Erythroblast (primary cell): Measurements from ENCODE around the gene ZNF433.
"Not testable (repeated sequence)": the region's sequence is repeated elsewhere in the genome, so short reads cannot be mapped to it uniquely, and the experiment has no call there.

Experiments used
- DNase-seq, 2 experiments: peaks; one replicate each; lab custom pipeline; 2025; lab: John Stamatoyannopoulos, UW
- GATA1 ChIP-seq: IDR thresholded peaks from 2 replicates; pipeline ENCODE4 v1.6.1; 2011; ENCODE audit warnings: low read depth, mild to moderate bottlenecking, control low read depth, low read length, moderate library complexity
- POLR2A ChIP-seq: IDR thresholded peaks from 2 replicates; pipeline ENCODE4 v1.6.1; 2011; ENCODE audit warnings: mild to moderate bottlenecking, low read length

The ZNF433 gene

DNA sequence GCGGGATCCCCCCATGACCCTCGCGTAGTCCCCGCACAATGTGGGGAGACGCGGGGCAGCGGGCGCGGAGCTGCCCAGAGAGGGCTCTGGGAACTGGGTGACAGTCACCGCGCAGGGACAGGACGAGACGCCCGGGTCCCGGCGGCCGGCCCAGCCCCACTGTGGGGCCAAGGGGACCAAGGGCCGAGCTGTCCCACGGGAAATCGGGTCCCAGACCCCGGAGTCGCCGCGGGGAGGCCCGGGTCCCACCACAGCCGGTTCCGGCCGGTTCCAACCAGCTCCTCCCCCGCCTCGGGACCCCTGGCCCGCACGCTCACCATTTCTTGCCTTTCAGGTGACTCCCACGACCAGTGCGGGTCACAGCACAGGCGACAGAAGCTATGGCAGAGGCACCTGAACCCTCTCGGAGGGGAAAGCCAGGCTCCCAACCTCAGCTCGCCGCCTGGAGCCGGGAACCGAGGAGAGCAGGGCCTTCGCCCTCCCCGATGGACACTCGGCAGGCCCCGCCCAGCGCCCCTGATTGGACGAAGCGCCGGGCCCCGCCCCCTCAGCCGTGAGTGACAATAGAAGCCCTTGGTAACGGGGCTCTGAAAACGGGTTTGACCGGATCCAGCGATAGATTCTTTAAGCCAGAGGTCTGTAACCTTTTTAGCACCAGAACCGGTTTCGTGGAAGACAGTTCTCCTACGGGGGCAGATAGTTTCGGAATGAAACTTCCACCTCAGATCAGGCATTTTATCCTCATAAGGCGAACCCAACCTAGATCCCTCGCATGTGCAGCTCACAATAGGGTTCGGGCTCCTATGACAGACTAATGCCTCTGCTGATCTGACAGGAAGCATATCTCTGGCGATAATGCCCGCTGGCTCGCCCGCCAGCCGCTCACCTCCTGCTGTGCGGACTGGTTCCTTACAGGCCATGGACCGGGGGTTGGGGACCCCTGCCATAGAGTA is at the start of gene ZNF433:
Gene ZNF433 (minus strand): TSS at position 460 of the 953 bp plus-strand sequence. CDS start 140 bp downstream, at position 320.
- peak; percentile 92 for DNase-seq
- TF ChIP-seq GATA1 (no peak), POLR2A (peak; percentile 83)

DNA sequence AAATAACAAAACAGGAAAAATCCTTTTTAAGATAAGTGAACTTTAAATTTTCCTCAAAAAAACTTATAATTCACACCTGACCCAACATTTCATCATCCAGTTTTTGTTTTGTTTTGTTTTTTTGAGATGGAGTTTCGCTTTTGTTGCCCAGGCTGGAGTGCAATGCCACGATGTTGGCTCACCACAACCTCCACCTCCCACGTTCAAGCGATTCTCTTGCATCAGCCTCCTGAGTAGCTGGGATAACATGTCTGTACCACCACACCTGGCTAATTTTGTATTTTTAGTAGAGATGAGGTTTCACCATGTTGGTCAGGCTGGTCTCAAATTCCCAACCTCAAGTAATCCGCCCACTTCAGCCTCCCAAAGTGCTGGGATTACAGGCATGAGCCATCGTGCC is 47.9 kb upstream of the ZNF433 start:
- not testable (repeated sequence) for DNase-seq

DNA sequence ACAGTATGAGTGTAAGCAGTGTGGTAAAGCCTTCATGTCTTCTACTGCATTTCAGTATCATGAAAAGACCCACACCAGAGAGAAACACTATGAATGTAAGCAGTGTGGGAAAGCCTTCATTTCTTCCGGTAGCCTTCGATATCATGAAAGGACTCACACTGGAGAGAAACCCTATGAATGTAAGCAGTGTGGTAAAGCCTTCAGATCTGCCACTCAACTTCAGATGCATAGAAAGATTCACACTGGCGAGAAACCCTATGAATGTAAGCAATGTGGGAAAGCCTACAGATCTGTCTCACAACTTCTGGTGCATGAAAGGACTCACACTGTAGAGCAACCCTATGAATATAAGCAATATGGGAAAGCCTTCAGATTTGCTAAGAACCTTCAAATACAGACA is 41.9 kb upstream of the ZNF433 start:
- no peak for DNase-seq
- no peak for TF ChIP-seq GATA1
- TF ChIP-seq POLR2A = no peak

DNA sequence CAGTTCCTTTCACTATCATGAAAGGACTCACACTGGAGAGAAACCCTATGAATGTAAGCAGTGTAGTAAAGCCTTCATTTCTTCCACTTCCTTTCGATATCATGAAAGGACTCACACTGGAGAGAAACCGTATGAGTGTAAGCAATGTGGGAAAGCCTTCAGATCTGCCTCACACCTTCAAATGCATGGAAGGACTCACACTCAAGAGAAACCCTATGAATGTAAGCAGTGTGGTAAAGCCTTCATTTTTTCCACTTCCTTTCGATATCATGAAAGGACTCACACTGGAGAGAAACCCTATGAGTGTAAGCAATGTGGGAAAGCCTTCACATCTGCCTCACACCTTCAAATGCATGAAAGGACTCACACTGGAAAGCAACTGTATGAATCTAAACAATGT is 40.9 kb upstream of the ZNF433 start:
- DNase-seq = not testable (repeated sequence)

DNA sequence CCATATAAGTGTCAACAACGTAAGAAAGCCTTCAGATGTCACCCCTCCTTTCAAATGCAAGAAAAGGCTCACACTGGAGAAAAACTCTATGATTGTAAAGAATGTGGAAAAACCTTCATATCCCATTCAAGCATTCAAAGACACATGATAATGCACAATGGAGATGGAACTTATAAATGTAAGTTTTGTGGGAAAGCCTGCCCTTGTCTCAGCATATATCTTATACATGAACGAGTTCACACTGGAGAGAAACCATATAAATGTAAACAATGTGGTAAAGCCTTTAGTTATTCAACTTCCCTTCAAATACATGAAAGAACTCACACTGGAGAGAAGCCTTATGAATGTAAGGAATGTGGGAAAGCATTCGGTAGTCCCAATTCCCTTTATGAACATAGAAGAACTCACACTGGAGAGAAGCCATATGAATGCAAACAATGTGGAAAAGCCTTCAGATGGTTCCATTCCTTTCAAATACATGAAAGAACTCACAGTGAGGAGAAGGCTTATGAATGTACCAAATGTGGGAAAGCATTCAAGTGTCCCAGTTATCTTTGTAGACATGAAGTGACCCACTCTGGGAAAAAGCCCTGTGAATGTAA is 40.2 kb upstream of the ZNF433 start:
- DNase-seq = peak; percentile 12 to 27
- TF ChIP-seq POLR2A = no peak
- TF ChIP-seq GATA1 = no peak

DNA sequence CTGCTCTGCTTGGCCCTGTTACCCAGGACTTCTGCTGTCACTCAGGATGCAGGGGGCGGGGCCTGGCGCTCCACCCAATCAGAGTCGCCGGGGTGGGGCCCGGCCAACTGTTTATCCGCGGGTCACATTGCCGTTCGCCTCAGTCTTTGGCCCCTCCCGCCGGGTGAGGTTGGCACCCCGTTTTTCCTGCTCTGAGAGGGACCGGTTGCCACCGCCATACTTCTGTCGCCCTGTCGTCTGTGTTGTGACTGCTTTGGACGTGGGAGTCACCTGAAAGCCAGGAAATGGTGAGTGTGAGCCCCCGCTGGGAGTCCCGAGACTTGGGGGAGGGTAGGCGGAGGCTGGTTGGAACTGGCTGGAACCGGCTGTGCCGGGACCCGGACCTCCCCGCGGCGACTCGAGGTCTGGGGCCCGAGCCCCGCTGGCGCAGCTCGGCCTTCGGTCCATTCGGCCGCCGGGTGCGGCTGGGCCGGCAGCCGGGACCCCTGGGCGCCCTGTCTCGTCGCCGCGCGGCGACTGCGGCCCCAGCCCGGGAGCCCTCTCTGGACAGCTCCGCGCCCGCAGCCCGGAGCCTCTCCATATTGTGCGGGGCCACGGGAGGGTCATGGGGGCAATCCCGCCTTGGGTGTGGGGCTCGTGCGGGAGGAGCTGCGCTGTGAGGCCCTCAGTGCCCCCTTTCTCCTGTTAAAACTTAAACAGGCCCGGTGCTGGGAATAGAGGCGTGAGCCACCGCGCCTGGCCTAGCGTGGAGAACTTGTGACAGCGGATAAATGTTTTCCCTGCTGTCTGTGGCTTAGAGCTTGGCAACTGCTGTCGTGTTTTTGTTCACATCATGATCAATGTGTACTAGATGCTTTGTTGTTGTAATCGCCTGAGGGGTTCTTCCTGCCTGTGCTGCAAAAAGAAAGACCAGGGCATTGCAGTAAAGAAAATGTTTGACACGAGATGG is 29.4 kb upstream of the ZNF433 start, which contains the start of gene ZNF844:
Gene ZNF844 (plus strand): TSS at position 142 of the 949 bp plus-strand sequence. CDS start 143 bp downstream, at position 285.
- peak; percentile 89 to 91 for DNase-seq
- TF ChIP-seq GATA1 (no peak), POLR2A (peak; percentile 89)

DNA sequence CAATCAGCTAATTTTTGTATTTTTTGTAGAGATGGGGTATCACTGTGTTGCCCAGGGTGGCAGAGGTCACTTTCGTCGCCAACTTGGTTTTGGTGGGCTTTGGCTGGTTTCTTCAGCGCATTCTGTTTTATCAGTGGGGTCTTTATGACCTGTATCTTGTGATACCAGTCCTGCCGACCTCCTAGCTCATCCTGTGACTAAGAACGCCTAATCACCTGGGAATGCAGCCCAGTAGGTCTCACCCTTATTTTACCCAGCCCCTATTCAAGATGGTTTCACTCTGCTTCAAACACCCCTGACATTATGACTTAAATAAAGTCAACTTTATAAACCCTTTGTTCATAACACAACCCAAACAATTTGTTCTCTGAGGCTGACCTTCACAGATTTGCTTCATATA is 20.3 kb upstream of the ZNF433 start:
- no peak for DNase-seq
- TF ChIP-seq POLR2A (no peak), GATA1 (no peak)

DNA sequence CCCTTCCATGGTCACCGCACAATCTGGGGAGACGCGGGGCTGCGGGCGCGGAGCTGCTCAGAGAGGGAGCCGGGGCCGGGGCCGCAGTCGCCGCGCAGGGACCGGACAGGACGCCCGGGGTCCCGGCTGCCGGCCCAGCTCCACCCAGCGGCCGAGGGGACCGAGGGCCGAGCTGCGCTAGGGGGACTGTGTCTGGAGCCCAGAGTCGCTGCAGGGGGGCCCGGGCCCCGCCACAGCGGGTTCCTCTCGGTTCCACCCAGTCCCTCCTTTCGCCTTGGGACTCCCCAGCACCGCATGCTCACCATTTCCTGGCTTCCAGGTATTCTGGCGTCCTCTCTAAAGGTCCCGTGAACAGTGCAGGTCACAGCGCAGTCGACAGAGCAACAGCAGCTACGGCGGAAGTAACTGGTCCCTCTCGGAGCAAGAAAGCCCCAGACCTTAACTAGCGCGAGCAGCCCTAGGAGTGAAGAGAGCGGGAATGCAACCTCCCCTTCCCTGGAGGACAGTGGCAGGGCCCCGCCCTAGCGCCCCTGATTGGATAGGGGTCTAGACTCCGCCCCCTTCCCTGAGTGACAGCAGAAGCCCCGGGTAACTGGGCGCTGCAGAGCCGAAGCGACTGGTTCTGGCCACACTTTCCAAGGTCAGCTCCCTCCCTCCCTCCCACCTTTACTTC is 17.2 kb upstream of the ZNF433 start, which contains the start of gene ZNF878:
Gene ZNF878 (minus strand): TSS at position 465 of the 673 bp plus-strand sequence. CDS start 160 bp downstream, at position 305.
- DNase-seq = peak; percentile 84 to 88
- no peak for TF ChIP-seq GATA1
- TF ChIP-seq POLR2A = peak; percentile 67

DNA sequence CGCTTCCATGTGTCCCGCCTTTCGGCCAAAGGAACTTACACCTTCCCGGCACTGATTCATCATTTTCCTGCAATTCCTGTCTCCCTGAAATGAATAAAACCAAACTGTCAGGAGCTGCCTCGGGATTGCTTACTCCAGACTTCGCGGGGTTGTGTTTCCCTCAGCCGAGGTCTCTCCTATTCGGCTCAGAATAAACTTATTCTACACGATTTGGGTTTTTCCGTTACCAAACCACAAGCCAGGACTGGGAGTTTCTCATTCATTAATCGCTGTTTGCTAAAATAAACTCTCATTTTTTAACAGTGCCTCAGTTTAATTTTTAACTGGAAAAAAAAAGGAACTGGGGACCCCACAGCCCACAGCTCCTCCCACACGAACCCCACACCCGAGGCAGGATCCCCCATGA is 16.6 kb upstream of the ZNF433 start:
- TF ChIP-seq GATA1 (no peak), POLR2A (no peak)
- no peak for DNase-seq

DNA sequence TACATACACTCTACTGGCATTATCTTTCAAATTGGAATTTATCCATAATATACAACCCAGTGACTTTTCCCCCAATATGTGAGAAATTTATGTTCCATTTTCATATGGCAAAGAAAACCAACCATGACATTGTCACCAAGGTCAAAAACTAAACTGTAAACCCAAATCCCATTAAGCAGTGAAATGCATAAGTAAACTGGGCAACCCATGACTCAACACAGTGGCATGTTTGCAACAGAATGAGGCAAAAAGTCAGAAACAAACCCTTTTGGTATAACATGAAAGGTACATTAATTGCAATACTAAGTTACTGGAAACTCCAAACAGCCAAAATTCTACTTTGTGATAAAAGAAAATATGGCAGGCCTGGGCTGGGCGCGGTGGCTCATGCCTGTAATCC is 12.4 kb upstream of the ZNF433 start:
- TF ChIP-seq GATA1 = no peak
- TF ChIP-seq POLR2A = no peak
- DNase-seq = no peak

DNA sequence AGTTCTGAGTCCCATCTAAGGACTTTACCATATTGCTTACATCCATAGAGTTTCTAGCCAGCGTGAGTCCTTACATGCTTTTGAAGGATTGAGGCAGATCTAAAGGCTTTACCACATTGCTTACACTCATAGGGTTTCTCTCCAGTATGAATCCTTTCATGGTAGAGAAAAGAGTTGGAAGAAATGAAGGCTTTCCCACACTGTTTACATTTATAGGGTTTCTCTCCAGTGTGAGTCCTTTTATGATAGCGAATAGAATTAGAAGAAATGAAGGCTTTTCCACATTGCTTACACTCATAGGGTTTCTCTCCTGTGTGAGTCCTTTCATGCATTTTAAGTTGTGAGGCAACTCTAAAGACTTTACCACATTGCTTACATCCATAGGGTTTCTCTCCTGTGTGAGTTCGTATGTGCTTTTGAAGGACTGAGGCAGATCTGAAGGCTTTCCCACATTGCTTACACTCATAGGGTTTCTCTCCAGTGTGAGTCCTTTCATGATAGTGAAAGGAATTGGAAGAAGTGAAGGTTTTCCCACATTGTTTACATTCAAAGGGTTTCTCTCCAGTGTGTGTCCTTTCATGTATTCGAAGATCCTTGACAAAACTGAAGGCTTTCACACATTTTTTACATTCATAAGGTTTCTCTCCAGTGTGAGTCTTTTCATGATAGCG is 8.4 kb upstream of the ZNF433 start:
- TF ChIP-seq GATA1 = no peak
- no peak for TF ChIP-seq POLR2A
- peak; percentile 11 to 20 for DNase-seq

DNA sequence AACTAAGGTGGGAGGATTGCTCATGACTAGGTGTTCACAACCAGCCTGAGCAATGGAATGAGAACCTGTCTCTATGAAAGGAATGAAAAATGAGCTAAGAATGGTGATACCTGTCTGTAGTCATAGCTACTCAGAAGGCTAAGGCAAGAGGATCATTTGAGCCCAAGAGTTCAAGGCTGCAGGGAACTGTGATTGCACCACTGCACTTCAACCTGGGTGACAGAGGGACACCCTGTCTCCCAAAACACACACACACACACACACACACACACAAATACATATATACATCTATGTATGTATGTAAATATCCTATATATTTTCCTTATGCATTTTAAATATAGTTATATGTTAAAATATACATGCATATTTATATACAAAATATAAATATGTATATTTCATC is 7.4 kb upstream of the ZNF433 start:
- no peak for DNase-seq
- TF ChIP-seq POLR2A (no peak), GATA1 (no peak)

DNA sequence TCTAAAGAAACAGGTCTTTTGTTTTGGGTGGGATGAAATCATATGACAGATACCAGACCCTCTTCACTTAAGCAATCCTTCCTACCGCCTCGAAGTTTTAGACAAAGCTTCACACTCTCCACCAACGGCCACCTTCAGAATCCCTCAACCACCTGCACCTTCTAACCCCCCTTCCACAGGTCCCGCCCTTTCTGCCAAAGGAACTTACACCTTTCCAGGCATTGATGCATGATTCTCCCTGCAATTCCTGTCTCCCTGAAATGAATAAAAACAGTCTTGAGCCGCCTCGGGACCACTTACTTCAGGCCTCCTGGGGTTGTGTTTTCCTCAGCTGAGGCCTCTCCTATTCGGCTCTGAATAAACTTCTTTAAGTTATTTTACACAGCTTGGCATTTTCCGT is 859 bp downstream of the ZNF433 start:
- TF ChIP-seq GATA1 (no peak), POLR2A (no peak)
- peak; percentile 22 to 42 for DNase-seq
